Fibroblast of lung (primary cell): Measurements from ENCODE around the gene CYP27A1. TPM values are rescaled to one million over a fixed set of nuclear protein-coding genes. Genes with fewer than 3 reads are reported as not detected.

Source experiments
- DNase-seq, 2 donors: peaks; one replicate each; pipeline versions ENCODE4 v3.0.0 to v3.0.0-alpha.2; 2010; ENCODE audit warnings: low read depth in 2 of 2
- H2AFZ ChIP-seq: 2 replicates; pipeline ENCODE4 v1.5.1; 2012; ENCODE audit warnings: low read length, control low read depth, inconsistent platforms
- H3K27ac ChIP-seq: 2 replicates; pipeline ENCODE4 v1.5.1; 2011; ENCODE audit warnings: low read length, control low read depth; ENCODE audit not compliant: insufficient read depth
- H3K27me3 ChIP-seq: 2 replicates; pipeline ENCODE4 v1.5.1; 2011; ENCODE audit warnings: mild to moderate bottlenecking, low read length; ENCODE audit not compliant: control insufficient read depth, insufficient read depth
- H3K36me3 ChIP-seq: 2 replicates; pipeline ENCODE4 v1.5.1; 2011; ENCODE audit warnings: low read length; ENCODE audit not compliant: control insufficient read depth, insufficient read depth
- H3K4me1 ChIP-seq: 2 replicates; pipeline ENCODE4 v1.5.1; 2011; ENCODE audit warnings: low read length; ENCODE audit not compliant: control insufficient read depth, insufficient read depth; ENCODE audit errors: extremely low read depth
- H3K4me2 ChIP-seq: 2 replicates; pipeline ENCODE4 v1.5.1; 2011; ENCODE audit warnings: low read length, control low read depth; ENCODE audit not compliant: insufficient read depth; ENCODE audit errors: extremely low read depth
- H3K4me3 ChIP-seq, 4 experiments: fragments of 200-600 bp in 1 of 4; sonication (generic) in 1 of 4; replicated peaks in 1 of 4; 2 replicates each; pipeline ENCODE4 v1.5.1; 2011 to 2016; ENCODE audit warnings: low read length in 4 of 4, low read depth in 3 of 4, mild to moderate bottlenecking in 3 of 4, control low read depth in 2 of 4, inconsistent platforms in 1 of 4, mixed read lengths in 1 of 4; ENCODE audit not compliant: insufficient read depth in 1 of 4; ENCODE audit errors: control extremely low read depth in 1 of 4
- H3K79me2 ChIP-seq: 2 replicates; pipeline ENCODE4 v1.5.1; 2012; ENCODE audit warnings: mild to moderate bottlenecking, low read length, inconsistent platforms; ENCODE audit not compliant: control insufficient read depth, insufficient read depth
- H3K9ac ChIP-seq: 2 replicates; pipeline ENCODE4 v1.5.1; 2011; ENCODE audit warnings: mild to moderate bottlenecking, low read length, control low read depth; ENCODE audit not compliant: insufficient read depth
- H3K9me3 ChIP-seq: 2 replicates; pipeline ENCODE4 v1.5.1; 2012; ENCODE audit warnings: low read depth, low read length; ENCODE audit not compliant: control insufficient read depth, insufficient read depth
- H4K20me1 ChIP-seq: 2 replicates; pipeline ENCODE4 v1.5.1; 2011; ENCODE audit warnings: low read length; ENCODE audit not compliant: control insufficient read depth, insufficient read depth; ENCODE audit errors: extremely low read depth
- CTCF ChIP-seq, 2 donors: IDR thresholded peaks in 1 of 2; conservative IDR thresholded peaks in 1 of 2; 1 replicate in 1 of 2; 2 replicates in 1 of 2; pipeline ENCODE4 v1.5.1; 2011 to 2012; ENCODE audit warnings: low read length in 2 of 2, control low read depth in 1 of 2, inconsistent platforms in 1 of 2, low read depth in 1 of 2, mild to moderate bottlenecking in 1 of 2
- EZH2 ChIP-seq: IDR thresholded peaks from 2 replicates; pipeline ENCODE4 v1.5.1; 2012; ENCODE audit warnings: low read length, control low read depth, mild to moderate bottlenecking; ENCODE audit errors: missing control alignments
- polyA minus RNA-seq: library from RNA; depleted of rRNA, polyadenylated mRNA; stranded (reverse); fragments of >200 nt; gene quantifications from 2 replicates; pipeline ENCODE4 v1.2.3, GENCODE V29; 2011; ENCODE audit warnings: low replicate concordance
- polyA plus RNA-seq, 2 donors: library from polyadenylated mRNA; depleted of rRNA in 1 of 2; stranded (reverse) in 1 of 2; unstranded in 1 of 2; fragments of >200 nt; gene quantifications; 2 replicates each; pipeline ENCODE4 v1.2.1, GENCODE V29; 2011 to 2012; ENCODE audit warnings: missing spikeins in 1 of 2
- total RNA-seq: library from RNA; depleted of rRNA; stranded (reverse); fragments of >200 nt; gene quantifications from 2 replicates; pipeline ENCODE4 v1.2.1, GENCODE V29; 2014

CYP27A1 gene
- total RNA-seq: 40.6 and 53.8 TPM in 2 replicates
- 12.7 and 16.2 TPM in 2 replicates for polyA plus RNA-seq
- 8.2 and 10.1 TPM in 2 replicates for polyA plus RNA-seq (2012)
- 20.2 and 38.0 TPM in 2 replicates for polyA minus RNA-seq

- peak; percentile 24 to 52 for DNase-seq
- H3K27me3 ChIP-seq: peaks cover 2% of the 10 kb centered on the region
- peak within 1 kb of the TSS; percentile 62 for H3K9ac ChIP-seq
- peak within 1 kb of the TSS; percentile 53 to 83 (median 68) for H3K4me3 ChIP-seq
- no peaks in the 10 kb centered on the region for H3K9me3 ChIP-seq
- H4K20me1 ChIP-seq: no peaks in the 10 kb centered on the region
- peak within 1 kb of the TSS; percentile 72 for H3K4me2 ChIP-seq
- peaks cover 2% of the 10 kb centered on the region for H3K4me1 ChIP-seq
- H3K79me2 ChIP-seq: no peaks in the 10 kb centered on the region
- H2AFZ ChIP-seq: peak within 1 kb of the TSS; percentile 77
- H3K36me3 ChIP-seq: no peaks in the 10 kb centered on the region
- TF ChIP-seq EZH2 (no peak), CTCF (conservative IDR thresholded peaks at IDR 0.05 in 1 of 2, IDR thresholded peaks at IDR 0.05 in 1 of 2; ENCODE audit: low read depth in 1 of 2, low read length in 2 of 2) (no peak)
- peak within 1 kb of the TSS; percentile 32 for H3K27ac ChIP-seq
These were observed at the start of gene CYP27A1 for GRCh38 chr2:218781691-218782527. CYP27A1 (plus strand) TSS chr2:218782147; CDS start chr2:218782183, 36 bp downstream.

- H4K20me1 ChIP-seq: no peaks in the 10 kb centered on the region
- no peaks in the 10 kb centered on the region for H3K9me3 ChIP-seq
- no peak overlapping the region for H3K9ac ChIP-seq
- H2AFZ ChIP-seq: no peak overlapping the region
- H3K27ac ChIP-seq: peak overlapping the region; percentile 64
- H3K4me2 ChIP-seq: no peak overlapping the region
- no peak overlapping the region for H3K4me3 ChIP-seq
- no peak for TF ChIP-seq CTCF (conservative IDR thresholded peaks at IDR 0.05 in 1 of 2, IDR thresholded peaks at IDR 0.05 in 1 of 2; ENCODE audit: low read depth in 1 of 2, low read length in 2 of 2)
- no peak for TF ChIP-seq EZH2
- peak in 1 of 2 donors; percentile 8 for DNase-seq
- no peaks in the 10 kb centered on the region for H3K27me3 ChIP-seq
- peaks cover 24% of the 10 kb centered on the region for H3K79me2 ChIP-seq
- no peaks in the 10 kb centered on the region for H3K36me3 ChIP-seq
- peaks cover 24% of the 10 kb centered on the region for H3K4me1 ChIP-seq
These were observed 49.2 kb upstream of the CYP27A1 start for GRCh38 chr2:218732761-218733158.

- no peaks in the 10 kb centered on the region for H3K9me3 ChIP-seq
- peak overlapping the region; percentile 64 for H3K27ac ChIP-seq
- no peak overlapping the region for H3K4me3 ChIP-seq
- H2AFZ ChIP-seq: no peak overlapping the region
- peaks cover 23% of the 10 kb centered on the region for H3K79me2 ChIP-seq
- H4K20me1 ChIP-seq: no peaks in the 10 kb centered on the region
- no peak overlapping the region for H3K4me2 ChIP-seq
- peaks cover 3% of the 10 kb centered on the region for H3K36me3 ChIP-seq
- peaks cover 24% of the 10 kb centered on the region for H3K4me1 ChIP-seq
- H3K9ac ChIP-seq: no peak overlapping the region
- no peaks in the 10 kb centered on the region for H3K27me3 ChIP-seq
- TF ChIP-seq CTCF (conservative IDR thresholded peaks at IDR 0.05 in 1 of 2, IDR thresholded peaks at IDR 0.05 in 1 of 2; ENCODE audit: low read depth in 1 of 2, low read length in 2 of 2): no peak
- DNase-seq: peak; percentile 66 to 78
These were observed 48.6 kb upstream of the CYP27A1 start for GRCh38 chr2:218733171-218734021.
